ENCODE results near the gene RALBP1.

The RALBP1 gene

GRCh38 chr18:9507565-9508088 lies 32.3 kb downstream of the RALBP1 start:
- DNase-seq (ENCODE audit: low read depth in 2 of 2): no peak

DNA sequence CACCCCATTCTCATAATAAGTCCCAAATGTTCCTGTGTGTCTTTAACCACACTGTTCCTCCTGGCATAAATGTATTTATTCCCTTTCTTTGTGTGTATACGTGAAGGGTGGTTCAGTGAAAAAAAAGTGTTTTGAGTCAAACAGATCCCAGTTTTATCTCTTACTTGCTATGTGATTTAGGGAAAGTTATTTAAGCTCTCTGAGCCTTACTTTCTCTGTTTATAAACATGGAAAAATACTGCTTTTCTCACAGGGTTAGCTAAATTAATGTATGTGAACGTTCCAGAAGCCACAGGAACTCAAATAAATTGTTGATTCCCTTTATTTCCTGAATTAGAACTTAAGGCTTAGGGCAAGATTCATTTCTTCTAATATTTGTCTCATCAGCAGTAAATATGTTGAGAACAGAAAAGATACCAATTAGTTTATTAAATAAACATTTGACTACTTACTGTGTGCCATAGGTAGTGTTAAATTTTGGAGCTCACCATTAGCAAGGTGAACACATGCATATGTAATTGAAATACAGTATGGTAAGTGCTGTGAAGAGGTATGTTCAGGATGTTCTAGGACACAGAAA lies 33.2 kb downstream of the RALBP1 start:
- DNase-seq (ENCODE audit: low read depth in 2 of 2): no peak

GRCh38 chr18:9513971-9514512 lies 38.7 kb downstream of the RALBP1 start:
- no peak for DNase-seq (ENCODE audit: low read depth in 2 of 2)

- no peak for DNase-seq (ENCODE audit: low read depth in 2 of 2)
Measured at GRCh38 chr18:9516437-9517064, 41.2 kb downstream of the RALBP1 start.

- no peak for DNase-seq (ENCODE audit: low read depth in 2 of 2)
Measured at GRCh38 chr18:9517869-9518268, 42.6 kb downstream of the RALBP1 start.

- DNase-seq (ENCODE audit: low read depth in 2 of 2): no peak
Measured at GRCh38 chr18:9519399-9519798, 44.1 kb downstream of the RALBP1 start.

DNA sequence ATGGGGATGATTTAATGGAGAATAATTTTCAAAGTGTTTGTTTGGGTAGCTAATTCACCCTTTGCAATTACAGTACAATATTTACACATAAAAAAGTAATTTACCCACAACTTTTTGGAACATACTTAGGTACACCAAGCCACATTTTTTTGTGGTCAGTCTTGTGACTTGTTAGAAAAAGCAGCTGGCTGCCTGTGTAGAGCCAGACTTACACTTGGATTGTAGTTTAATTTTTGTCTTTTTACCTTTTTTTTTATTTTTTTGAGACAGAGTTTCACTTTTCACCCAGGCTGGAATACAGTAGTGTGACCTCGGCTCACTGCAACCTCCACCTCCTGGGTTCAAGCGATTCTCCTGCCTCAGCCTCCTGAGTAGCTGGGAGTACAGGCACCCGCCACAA lies 45.4 kb downstream of the RALBP1 start:
- no peak for DNase-seq (ENCODE audit: low read depth in 2 of 2)

DNA sequence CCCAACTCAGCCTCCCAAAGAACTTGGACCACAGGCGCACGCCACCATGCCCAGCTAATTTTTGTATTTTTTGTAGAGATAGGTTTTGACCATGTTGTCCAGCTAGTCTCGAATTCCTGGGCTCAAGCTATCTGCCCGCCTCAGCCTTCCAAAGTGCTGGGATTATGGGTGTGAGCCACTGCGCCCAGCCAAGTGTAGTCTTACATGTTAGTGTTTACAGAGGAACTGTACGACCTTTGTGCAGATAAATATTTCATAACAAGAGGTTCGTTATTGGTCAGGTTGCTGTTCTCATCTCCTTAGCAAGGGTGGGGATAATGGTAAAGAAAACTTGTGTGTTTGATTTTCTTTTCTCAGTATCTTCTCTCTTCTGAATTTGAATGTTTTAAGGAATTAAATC lies 46.5 kb downstream of the RALBP1 start:
- DNase-seq (ENCODE audit: low read depth in 2 of 2): no peak

DNA sequence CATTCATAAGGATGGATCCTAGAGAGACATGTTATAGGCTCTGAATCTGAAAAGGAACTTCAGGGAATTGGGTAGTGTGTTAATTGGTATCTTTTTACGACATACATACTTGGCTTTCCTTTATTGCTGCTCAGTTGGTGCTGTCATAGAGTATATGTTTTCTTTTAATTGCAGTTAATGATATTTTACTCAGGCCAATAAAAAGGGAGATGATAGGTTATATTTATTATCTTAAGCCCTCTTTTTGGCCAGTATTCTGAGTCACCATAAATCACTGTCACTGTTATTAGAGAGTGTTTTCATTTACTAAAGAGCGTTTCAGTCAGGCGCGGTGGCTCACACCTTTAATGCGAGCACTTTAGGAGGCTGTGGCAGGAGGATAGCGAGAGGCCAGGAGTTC lies 47.6 kb downstream of the RALBP1 start:
- DNase-seq (ENCODE audit: low read depth in 2 of 2): no peak

GRCh38 chr18:9526458-9526857 lies 51.1 kb downstream of the RALBP1 start:
- no peak for DNase-seq (ENCODE audit: low read depth in 2 of 2)

DNA sequence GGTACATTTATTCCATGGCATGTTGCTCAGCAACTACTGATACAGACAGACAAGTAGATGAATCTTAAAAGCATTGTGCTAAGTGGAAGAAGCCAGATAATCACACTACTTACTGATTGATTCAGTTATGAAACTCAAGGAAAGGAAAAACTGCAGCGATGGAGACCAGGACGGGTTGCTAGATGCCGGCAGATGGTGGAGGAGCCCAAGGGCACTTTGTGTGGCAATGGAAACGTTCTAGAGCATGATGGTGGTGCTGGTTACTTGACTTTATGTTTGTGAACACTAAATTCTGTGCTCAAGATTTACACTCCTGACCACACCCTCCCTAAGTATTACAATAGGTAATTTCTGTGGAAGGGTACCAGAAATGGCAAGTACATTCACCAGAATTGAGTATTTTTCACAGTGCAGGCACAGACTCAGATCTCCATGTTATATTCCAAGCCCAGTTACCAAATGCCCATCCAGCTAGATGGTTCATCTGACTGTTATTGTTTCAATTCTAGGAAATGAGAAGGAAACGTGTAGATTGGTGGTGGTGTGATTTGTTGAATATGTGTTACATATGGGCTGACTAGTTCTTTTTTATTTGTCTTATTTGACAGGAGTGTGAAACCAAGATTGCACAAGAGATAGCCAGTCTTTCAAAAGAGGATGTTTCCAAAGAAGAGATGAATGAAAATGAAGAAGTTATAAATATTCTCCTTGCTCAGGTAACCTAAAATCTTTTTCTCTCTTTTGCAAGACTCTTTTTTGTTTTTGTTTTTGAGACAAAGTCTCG lies 55.1 kb downstream of the RALBP1 start:
- DNase-seq (ENCODE audit: low read depth in 2 of 2): no peak

GRCh38 chr18:9531791-9532410 lies 56.6 kb downstream of the RALBP1 start:
- DNase-seq (ENCODE audit: low read depth in 2 of 2): no peak

- DNase-seq (ENCODE audit: low read depth in 2 of 2): no peak
Measured at GRCh38 chr18:9534844-9535243, 59.5 kb downstream of the RALBP1 start.

GRCh38 chr18:9535430-9535991 lies 60.2 kb downstream of the RALBP1 start:
- DNase-seq (ENCODE audit: low read depth in 2 of 2): no peak

DNA sequence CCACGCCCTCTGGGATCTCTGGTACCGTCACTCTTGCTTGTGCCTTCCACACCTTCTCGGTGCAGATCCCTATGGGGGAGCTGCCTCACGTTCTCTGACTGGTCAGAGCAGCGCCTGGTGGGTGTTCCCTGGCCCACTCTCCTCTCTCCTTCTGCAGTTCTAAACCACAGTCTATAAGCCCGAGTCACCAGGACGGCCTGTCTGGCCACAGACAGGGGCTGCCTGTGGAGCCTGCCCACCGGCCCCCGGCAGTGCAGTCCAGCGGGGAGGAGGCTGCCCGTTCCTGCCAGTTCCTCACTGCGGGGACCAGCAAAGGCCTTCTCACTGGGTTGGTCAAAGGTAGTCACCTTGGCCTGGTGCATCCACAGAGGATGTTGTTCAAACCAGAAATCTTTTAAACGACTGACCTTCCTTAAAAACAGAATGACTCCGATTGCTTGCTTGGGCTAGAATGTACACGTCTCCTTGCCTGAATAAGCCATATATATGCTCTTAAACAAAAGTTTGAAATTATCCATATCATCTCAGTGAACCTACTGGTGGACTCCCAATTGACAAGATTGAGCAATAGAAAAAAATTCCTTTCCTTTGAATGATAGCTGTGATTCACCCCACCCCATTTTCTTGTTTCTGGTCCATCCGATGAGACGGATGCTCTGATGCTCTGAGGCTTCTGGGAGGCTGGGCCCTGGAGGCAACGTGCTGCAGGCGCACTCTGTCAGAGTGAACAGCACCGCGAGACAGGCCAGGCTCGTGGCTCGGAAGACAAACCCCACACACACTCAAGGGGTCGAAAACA lies 61.2 kb downstream of the RALBP1 start:
- no peak for DNase-seq (ENCODE audit: low read depth in 2 of 2)

DNA sequence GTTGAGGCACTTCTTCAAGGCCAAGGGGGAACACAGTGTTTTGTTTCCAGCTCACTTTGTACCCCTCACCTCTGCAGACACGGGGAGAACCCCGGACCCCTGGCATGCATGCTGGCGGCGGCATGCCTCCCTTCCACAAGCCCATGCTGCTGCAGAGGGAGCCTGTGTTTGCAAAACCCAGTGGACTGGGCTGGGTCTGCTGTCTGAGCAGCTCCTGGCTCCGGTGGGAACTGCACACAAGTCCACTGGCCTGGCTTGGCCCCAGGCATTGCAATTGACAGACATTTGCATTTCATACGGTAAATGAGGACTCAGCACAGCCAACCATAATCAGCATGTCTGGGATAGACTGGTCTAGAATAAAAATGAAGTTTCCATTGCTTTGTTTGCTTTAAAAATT lies 62.4 kb downstream of the RALBP1 start:
- DNase-seq (ENCODE audit: low read depth in 2 of 2): no peak

DNA sequence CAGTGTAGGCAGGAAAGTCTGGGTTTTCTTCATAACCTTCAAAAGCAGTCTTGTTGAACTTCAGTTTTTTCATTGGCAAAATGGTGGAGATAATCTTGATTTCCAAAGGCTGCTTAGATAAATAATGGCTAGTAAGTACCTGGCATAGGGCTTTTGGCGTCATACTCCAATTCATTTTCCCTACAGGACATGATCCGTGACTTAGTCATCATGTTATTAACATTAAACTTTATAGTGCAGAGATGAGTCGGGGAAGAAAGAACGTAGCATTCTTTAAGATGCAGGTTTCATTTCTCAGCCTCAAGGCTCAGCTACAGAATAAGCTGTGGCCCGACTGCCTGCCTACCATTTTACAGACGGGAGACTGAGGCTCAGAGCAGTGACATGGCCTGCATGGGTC lies 64.0 kb downstream of the RALBP1 start:
- DNase-seq (ENCODE audit: low read depth in 2 of 2): no peak

GRCh38 chr18:9539938-9540337 lies 64.6 kb downstream of the RALBP1 start:
- no peak for DNase-seq (ENCODE audit: low read depth in 2 of 2)

- no peak for DNase-seq (ENCODE audit: low read depth in 2 of 2)
Measured at GRCh38 chr18:9542924-9543323, 67.6 kb downstream of the RALBP1 start.

GRCh38 chr18:9545029-9545428 lies 69.7 kb downstream of the RALBP1 start:
- no peak for DNase-seq (ENCODE audit: low read depth in 2 of 2)

DNA sequence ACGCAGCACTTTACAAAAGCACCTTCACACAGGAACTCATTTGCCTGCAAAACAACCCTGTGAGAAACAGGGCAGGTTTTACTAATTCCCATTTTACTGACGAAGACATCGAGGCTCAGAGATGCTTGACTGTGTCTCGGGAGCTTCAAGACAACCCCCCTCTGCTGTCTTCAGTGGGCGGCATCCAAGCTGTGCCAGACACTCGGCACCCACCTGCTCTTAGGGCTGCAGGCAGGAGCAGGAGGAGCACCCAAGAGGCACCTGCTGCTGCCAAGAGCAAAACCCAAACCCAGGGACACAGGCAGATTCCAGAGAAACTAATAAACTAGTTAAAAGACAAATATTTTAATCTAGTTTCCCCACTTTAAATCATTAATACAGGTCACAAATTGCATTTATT lies 71.2 kb downstream of the RALBP1 start:
- DNase-seq (ENCODE audit: low read depth in 2 of 2): no peak

All from stimulated activated CD8-positive, alpha-beta memory T cell treated with anti-CD3 and anti-CD28 coated beads, Interleukin-7, amount 100 ng/mL, for 4 hours (primary cell).